Measurements from ENCODE around the gene ANK2. TPM values are rescaled to one million over a fixed set of nuclear protein-coding genes. Genes with fewer than 3 reads are reported as not detected.

The ANK2 gene
- total RNA-seq, result 1.2 and 1.6 TPM in 2 replicates

- intact Hi-C loops (cut with micrococcal nuclease), result no loop called here
Observed at GRCh38 chr4:113049421-113050370, at the start of gene ANK2. Gene ANK2 (plus strand): TSS chr4:113049653. CDS start chr4:113049729, 76 bp downstream.

DNA sequence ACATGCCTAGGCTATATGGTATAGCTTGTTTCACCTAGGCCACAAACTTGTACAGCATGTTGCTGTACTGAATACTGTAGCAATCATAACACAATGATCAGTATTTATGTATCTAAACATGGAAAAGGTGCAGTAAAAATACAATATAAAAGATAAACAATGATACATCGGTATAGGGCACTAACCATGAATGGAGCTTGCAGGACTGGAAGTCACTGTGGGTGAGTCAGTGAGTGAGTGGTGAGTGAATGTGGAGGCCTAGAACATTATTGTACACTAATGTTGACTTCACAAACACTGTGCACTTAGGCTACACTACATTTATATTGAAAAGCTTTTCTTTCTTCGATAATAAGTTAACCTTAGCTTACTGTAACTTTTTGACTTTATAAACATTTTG is 45.6 kb upstream of the ANK2 start:
- intact Hi-C loops (cut with micrococcal nuclease), result no loop called here

GRCh38 chr4:113004655-113005054 is 44.8 kb upstream of the ANK2 start:
- intact Hi-C loops (cut with micrococcal nuclease), result no loop called here

GRCh38 chr4:113006632-113007031 is 42.8 kb upstream of the ANK2 start:
- intact Hi-C loops (cut with micrococcal nuclease), result no loop called here

DNA sequence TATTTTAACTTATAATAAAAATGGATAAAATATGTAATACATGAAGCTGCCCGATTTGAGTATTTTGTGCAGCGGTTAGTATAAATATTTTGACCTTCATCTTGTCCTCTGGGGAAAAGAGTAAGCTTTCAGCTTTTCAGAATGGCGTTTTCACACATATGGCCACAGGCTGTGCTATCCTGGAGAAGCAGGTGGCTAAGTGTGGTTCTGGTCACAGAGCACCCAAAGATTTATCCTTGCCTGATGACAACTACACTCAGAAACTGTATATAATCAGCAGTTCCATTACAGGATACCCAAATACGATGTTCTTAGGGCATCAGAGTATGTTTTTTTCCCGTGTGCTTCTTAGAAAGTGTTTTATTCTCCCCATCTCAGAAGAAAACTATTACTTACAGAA is 42.3 kb upstream of the ANK2 start:
- intact Hi-C loops (cut with micrococcal nuclease), result no loop called here

DNA sequence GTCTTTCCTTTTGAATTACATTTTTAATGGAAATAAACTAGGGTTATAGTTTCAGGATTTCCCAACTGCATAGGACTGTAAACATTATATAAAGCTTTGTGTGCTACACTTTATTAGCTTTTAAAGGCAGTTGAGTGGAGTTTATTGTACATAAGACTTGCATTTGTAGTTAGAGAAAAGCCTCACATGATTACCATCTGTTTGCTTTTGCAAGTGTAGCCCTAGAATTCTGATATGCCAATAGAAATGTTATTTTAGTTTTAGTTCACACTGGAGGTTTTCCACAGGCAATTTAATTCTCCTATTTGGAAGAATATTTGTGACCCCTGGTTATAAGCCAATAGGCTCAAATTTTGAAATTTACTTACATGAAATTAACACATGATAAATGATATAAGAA is 41.3 kb upstream of the ANK2 start:
- intact Hi-C loops (cut with micrococcal nuclease), result no loop called here

DNA sequence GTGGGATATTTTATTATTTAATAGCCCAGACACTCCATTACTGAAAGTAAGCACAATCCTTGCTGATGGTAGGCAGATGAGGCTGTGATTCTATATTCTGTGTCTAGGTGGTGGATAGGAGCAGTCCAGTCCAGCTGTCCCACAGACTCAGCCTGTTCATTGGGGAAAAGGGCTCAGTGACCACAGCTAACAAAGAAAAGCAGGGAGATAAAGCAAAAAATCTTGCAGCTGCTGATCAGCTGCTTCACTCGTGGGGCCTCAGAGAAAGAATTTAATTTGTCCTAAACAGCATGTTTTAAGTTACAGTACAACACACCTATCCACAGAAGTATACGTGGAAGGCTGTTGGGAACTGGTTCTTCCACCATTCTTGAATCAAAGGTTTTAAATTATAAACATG is 40.7 kb upstream of the ANK2 start:
- intact Hi-C loops (cut with micrococcal nuclease), result no loop called here

DNA sequence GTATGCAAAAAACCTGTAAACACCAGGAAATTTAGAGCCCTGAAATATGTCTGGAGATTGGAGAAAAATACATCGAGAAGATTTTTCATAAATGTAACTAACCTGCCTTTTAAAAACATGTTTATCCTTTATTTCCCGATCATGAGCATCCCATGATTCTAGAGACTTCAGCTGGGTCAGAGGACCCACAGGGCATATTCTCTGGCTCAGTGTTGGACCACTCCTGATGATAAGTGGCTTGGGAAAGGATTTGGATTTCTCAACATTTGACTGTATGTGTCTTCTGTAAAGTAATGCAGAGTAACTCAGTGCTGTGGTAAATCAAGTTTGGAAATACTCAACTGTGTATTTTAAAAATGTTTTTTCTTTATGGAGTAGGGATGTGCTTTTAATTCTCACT is 40.0 kb upstream of the ANK2 start:
- intact Hi-C loops (cut with micrococcal nuclease), result no loop called here

DNA sequence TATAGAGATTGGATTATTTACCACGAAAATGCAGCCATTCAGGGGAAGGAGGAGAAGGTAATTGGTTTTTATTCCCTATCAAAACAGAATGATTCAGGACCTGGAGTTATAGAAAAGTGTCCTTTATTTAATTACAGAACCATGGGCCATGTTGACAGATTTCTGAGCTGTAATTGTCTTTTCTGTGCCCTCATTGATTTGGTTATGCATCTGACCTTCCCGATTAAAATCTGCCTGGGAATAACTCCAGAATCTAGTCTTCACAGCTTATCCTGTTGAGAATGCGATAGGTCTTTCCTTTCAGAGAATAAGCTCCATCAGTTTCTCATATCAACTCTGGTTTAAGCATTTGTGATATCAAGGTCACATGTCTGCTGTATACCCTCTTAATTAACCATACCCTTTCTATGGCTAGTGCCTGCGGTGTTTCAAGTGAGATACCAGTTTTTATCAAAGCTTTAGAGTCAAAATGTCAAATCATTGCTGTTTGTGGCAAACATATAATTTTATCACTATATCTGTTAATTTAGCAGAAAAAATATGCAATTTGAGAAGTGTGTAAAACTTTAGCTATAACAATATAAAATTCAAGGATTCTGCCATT is 37.2 kb upstream of the ANK2 start:
- intact Hi-C loops (cut with micrococcal nuclease), result no loop called here

GRCh38 chr4:113012786-113013185 is 36.7 kb upstream of the ANK2 start:
- intact Hi-C loops (cut with micrococcal nuclease), result no loop called here

- intact Hi-C loops (cut with micrococcal nuclease), result no loop called here
Observed at GRCh38 chr4:113013751-113014150, 35.7 kb upstream of the ANK2 start.

DNA sequence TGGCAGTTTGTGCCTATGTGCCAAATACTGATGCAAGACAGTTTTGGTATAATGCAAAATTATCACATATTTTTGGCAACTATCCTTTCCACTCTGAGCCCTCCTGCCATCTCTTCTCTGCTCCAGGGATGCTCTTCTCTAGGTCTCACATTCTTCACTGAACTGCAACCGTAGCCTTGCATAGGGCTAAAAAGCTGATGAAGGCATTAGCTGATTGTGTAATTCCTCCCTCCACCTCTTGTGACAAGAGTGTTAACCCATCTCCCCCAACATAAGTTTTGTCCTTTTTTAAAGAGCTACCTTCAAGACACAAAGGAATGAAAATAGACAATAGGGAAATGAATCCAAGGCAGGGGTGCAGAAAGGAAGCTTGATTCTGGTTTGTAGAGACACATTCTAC is 33.1 kb upstream of the ANK2 start:
- intact Hi-C loops (cut with micrococcal nuclease), result no loop called here

DNA sequence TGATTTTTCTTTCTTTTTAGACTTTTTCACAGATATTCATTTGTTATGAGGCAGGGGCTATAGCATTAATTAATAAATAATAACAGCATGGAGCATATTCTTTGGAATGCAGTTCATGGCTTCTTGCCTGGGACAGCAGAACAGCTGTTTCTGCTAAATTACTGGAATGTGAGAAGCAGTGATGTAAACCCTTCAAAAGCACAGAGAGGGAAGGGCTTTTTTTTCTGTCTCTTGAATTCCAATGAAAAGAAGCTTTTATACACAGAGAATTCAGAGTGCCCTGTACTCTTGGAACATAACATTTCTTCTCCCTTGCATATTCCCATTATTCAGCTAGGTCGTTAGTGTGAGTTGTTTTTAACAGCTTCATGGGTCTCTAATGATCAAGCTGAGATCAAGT is 28.5 kb upstream of the ANK2 start:
- intact Hi-C loops (cut with micrococcal nuclease), result no loop called here

- intact Hi-C loops (cut with micrococcal nuclease), result no loop called here
Observed at GRCh38 chr4:113024388-113024787, 25.1 kb upstream of the ANK2 start.

- intact Hi-C loops (cut with micrococcal nuclease), result no loop called here
Observed at GRCh38 chr4:113025416-113025815, 24.0 kb upstream of the ANK2 start.

DNA sequence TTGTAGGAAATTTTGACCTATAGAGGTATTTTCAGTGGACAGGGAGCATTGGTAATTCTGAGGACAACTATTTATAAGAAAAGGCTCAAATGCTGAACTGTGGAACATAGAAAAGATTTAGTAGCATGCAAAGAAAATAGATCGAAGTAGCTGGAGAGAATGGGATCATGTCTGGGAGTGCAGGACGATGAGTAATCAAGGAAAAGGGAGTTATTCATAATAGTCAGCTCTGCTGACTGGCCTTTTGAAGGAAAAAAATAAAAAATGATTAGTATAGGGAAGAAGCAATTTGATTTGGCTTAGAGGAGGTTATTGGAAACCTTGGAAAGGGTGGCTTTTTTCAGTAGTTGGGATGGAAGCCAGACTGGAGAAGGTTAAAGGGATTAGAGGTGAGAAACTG is 22.9 kb upstream of the ANK2 start:
- intact Hi-C loops (cut with micrococcal nuclease), result no loop called here

DNA sequence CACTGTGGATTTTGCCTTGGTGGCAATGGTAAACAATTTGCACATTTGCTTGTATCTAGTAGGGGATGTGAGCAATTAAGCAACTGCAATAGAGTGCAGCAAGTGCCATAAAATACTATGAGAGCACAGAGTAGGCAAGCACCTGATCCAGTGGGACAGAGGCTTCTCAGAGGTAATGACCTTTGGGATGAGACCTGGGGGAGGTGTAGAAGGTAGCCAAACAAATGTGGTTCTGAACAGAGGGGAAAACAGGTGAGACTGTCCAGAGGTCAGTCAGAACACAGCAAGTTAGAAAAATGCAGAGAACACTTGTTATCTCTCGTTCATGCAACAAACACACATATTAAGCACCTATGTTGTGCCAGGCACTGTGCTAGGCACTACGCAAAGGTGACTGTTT is 21.4 kb upstream of the ANK2 start:
- intact Hi-C loops (cut with micrococcal nuclease), result no loop called here

DNA sequence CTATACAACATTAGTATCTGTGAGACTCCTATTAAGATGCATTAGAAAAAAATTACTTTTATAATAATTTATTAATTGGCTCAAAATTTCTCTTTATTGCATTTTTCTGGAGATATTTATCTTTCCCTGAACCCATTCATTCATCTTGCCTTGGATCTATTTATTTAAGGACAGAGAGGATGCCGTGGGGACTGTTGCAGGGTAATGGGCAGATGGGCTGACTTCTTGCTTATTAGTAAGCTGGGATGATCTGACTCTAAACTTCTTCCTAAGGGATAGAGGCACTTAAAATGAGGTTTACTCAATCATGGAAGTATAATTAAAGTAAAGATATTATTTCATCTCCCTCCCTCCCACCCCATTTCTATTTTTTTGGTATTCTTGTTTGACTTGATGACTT is 18.2 kb upstream of the ANK2 start:
- intact Hi-C loops (cut with micrococcal nuclease), result no loop called here

DNA sequence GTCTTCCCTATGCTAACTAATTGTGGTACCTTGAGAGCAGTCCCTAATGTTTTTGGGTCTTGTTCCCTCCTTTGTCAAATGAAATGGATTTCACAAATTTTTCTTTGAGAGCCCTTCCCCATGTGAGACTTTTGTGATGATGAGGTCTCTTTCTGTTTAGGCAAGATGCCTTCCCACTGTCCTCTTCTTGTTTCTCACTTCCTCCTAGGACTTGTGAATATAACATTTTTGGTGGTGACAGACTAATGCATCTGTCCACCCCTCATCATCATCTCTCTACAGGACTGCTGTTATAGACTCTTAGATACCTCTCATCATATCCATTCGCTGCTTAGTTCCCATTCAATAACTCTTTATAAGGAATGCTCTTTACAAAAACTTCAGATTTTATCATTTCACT is 8.7 kb upstream of the ANK2 start:
- intact Hi-C loops (cut with micrococcal nuclease), result no loop called here

GRCh38 chr4:113042502-113042901 is 7.0 kb upstream of the ANK2 start:
- intact Hi-C loops (cut with micrococcal nuclease), result no loop called here

GRCh38 chr4:113043591-113043990 is 5.9 kb upstream of the ANK2 start:
- intact Hi-C loops (cut with micrococcal nuclease), result no loop called here

GRCh38 chr4:113050371-113050755 is 910 bp downstream of the ANK2 start:
- intact Hi-C loops (cut with micrococcal nuclease), result no loop called here

GRCh38 chr4:113050837-113051236 is 1.4 kb downstream of the ANK2 start:
- intact Hi-C loops (cut with micrococcal nuclease), result no loop called here
